Jurkat, Clone E6-1 (cell line): ENCODE measurements around the gene PHETA2. TPM values are rescaled to one million over a fixed set of nuclear protein-coding genes. Genes with fewer than 3 reads are reported as not detected.

Source experiments
- DNase-seq: peaks from one replicate; pipeline ENCODE4 v3.0.0-alpha.2; 2011; ENCODE audit warnings: low read depth, low spot score
- H3K4me3 ChIP-seq: 2 replicates; pipeline ENCODE4 v1.5.1; 2011; ENCODE audit warnings: mild to moderate bottlenecking, low read length, control low read depth, moderate library complexity
- polyA plus RNA-seq: library from polyadenylated mRNA; unstranded; fragments of >200 nt; gene quantifications from one replicate; pipeline ENCODE4 v1.2.1, GENCODE V29; 2012; ENCODE audit warnings: missing spikeins; ENCODE audit not compliant: insufficient read length, insufficient read depth

The PHETA2 gene
- polyA plus RNA-seq: not detected

- DNase-seq: no peak
- no peak within 1 kb of the TSS for H3K4me3 ChIP-seq
Observed at GRCh38 chr22:42074132-42074811, at the start of gene PHETA2. PHETA2 (plus strand) TSS chr22:42074248; CDS start chr22:42077294, 3,046 bp downstream.

GRCh38 chr22:42025421-42025820 lies 48.6 kb upstream of the PHETA2 start:
- H3K4me3 ChIP-seq: no peak overlapping the region
- DNase-seq: no peak

GRCh38 chr22:42026705-42027104 lies 47.3 kb upstream of the PHETA2 start:
- no peak for DNase-seq

GRCh38 chr22:42033263-42034181 lies 40.5 kb upstream of the PHETA2 start:
- DNase-seq: no peak
- no peak overlapping the region for H3K4me3 ChIP-seq

More at GRCh38 chr22:42026705-42027104, 47.3 kb upstream of the PHETA2 start:
- H3K4me3 ChIP-seq: no peak overlapping the region

GRCh38 chr22:42035256-42035655 lies 38.8 kb upstream of the PHETA2 start:
- H3K4me3 ChIP-seq: no peak overlapping the region
- no peak for DNase-seq

GRCh38 chr22:42039271-42039670 lies 34.8 kb upstream of the PHETA2 start:
- no peak for DNase-seq
- no peak overlapping the region for H3K4me3 ChIP-seq

GRCh38 chr22:42041784-42042183 lies 32.3 kb upstream of the PHETA2 start:
- no peak overlapping the region for H3K4me3 ChIP-seq

GRCh38 chr22:42050641-42051180 lies 23.3 kb upstream of the PHETA2 start:
- DNase-seq: no peak
- no peak overlapping the region for H3K4me3 ChIP-seq

More at GRCh38 chr22:42041784-42042183, 32.3 kb upstream of the PHETA2 start:
- DNase-seq: no peak

GRCh38 chr22:42052765-42053164 lies 21.3 kb upstream of the PHETA2 start:
- DNase-seq: no peak
- H3K4me3 ChIP-seq: no peak overlapping the region

- no peak overlapping the region for H3K4me3 ChIP-seq
- DNase-seq: no peak
Observed at GRCh38 chr22:42056757-42057511, 17.1 kb upstream of the PHETA2 start.

GRCh38 chr22:42060489-42060888 lies 13.6 kb upstream of the PHETA2 start:
- no peak for DNase-seq
- H3K4me3 ChIP-seq: no peak overlapping the region

- H3K4me3 ChIP-seq: no peak overlapping the region
- no peak for DNase-seq
Observed at GRCh38 chr22:42061041-42061440, 13.0 kb upstream of the PHETA2 start.

GRCh38 chr22:42062506-42063170 lies 11.4 kb upstream of the PHETA2 start:
- no peak overlapping the region for H3K4me3 ChIP-seq
- DNase-seq: no peak

- no peak overlapping the region for H3K4me3 ChIP-seq
- no peak for DNase-seq
Observed at GRCh38 chr22:42064629-42065028, 9.4 kb upstream of the PHETA2 start.

GRCh38 chr22:42065438-42066125 lies 8.5 kb upstream of the PHETA2 start:
- DNase-seq: no peak
- no peak overlapping the region for H3K4me3 ChIP-seq

- no peak for DNase-seq
- H3K4me3 ChIP-seq: no peak overlapping the region
Observed at GRCh38 chr22:42066126-42066761, 7.8 kb upstream of the PHETA2 start.

- no peak for DNase-seq
- H3K4me3 ChIP-seq: no peak overlapping the region
Observed at GRCh38 chr22:42066937-42067336, 7.1 kb upstream of the PHETA2 start.
